Mucosa of stomach (tissue), 1 donor: ENCODE results near the gene C2CD3.

Source experiments
- H3K27me3 ChIP-seq: one replicate; pipeline ENCODE4 v1.7.0; 2013; ENCODE audit warnings: mild to moderate bottlenecking, low read length; ENCODE audit not compliant: control insufficient read depth, insufficient read depth
- H3K36me3 ChIP-seq: one replicate; pipeline ENCODE4 v1.7.0; 2013; ENCODE audit warnings: low read length; ENCODE audit not compliant: control insufficient read depth, insufficient read depth
- H3K4me1 ChIP-seq: one replicate; pipeline ENCODE4 v1.7.0; 2013; ENCODE audit warnings: mild to moderate bottlenecking, low read length; ENCODE audit not compliant: control insufficient read depth, insufficient read depth
- H3K4me3 ChIP-seq: one replicate; pipeline ENCODE4 v1.7.0; 2013; ENCODE audit warnings: low read length
- H3K9ac ChIP-seq: one replicate; pipeline ENCODE4 v1.7.0; 2013; ENCODE audit warnings: mild to moderate bottlenecking, low read length, moderate library complexity
- H3K9me3 ChIP-seq: one replicate; pipeline ENCODE4 v1.7.0; 2013; ENCODE audit warnings: mild to moderate bottlenecking, low read length, moderate library complexity; ENCODE audit not compliant: control insufficient read depth
- donor health status: Pancreatic carcinoma.

Gene C2CD3, protein sequence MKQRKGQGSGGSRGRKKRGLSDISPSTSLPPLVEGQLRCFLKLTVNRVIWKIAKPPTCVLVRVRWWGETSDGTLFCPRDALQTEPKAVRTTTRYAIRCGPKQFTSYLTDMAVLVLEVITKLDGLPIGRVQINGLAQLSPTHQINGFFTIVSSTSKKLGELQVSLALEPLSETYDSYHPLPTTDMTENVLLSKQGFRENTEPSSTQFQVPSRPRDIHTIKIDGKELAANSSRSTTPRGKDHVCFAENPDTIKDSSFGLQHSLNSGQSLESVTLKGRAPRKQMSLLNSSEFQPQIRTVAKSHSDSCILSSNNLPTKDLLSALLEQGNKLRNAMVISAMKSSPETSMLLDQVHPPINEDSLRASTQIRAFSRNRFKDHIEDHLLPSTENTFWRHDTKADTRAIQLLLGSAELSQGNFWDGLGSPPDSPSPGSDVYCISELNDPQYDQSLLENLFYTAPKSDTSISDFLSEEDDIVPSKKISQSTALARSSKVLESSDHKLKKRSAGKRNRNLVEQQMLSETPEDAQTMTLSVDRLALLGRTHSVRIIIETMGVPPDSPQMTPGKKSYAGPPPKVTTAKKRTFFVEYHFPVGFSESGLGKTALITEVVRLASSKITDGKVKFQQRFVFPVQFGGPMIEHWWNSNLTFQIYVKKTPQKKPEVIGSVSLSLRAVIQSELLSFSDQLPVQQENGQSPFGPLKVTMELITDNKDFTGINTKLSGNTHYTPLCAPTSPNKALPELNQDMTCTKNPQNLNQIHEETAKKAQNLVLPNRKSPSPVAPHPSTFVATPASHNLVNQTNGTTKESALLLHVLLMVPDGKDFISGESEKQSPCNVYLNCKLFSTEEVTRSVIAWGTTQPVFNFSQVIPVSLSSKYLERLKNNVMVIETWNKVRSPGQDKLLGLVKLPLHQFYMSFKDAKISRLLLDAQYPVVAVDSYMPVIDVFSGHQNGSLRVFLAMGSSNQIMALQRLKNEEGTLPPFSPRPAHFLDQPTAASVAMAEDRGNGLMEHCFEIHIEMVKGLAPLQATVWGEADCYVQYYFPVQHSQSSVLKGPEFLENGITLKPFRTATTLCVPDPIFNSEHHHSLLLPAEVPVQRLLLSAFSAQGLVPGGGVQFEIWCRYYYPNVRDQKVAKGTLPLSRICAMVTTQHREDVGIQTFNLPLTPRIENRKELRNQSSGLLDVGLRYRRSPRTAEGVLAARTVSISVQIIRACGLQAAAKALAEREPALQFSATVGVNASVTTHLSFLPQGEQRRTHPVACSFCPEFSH (N-terminal part only)

DNA sequence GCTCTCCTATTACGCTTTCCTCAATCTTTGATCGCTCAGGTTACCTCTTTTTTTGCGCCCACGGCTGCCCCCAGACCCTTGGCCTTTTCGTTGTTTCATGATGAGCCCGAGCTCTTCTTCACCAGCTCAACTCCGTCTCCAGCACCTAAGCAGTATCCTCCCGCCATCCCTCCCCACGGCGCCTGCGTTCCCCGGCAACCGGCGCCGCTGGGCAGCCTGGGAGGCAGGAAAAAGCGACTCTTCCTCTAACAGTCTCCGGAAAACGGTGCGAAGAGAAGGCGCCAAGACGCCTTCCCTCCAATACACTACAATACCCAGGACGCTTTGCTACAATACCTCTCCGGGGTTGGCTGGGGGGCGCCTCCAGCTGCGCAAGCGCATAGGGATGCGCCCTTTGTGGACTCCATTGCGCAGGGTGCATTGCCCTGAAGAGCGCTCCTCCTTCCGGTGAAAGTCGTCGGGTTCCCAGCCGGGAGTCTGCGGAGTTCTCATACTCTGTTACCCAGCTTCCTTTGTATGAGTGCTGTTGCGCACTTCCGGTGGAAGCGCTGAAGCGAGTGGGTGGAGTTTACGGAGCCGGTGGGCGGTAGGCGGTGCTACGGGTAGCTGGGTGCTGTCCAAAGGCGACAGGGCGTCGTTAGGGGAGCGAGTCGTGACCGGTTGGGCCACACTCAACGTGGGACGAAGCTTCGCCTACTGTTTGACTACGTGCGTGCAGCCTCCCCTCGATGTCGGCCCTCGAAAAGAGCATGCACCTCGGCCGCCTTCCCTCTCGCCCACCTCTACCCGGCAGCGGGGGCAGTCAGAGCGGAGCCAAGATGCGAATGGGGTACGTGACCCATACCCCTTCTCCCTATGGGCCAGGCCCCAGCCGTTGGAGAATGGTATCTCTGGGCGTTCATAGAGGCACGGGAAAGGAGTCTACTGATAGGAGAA, at the start of gene C2CD3, which contains the start of gene PPME1:
TSS of gene C2CD3 (minus strand) at position 309 of the 936 bp plus-strand sequence. CDS start at position 99, 210 bp downstream.
TSS of gene PPME1 (plus strand) at position 596 of the 936 bp plus-strand sequence. CDS start at position 729, 133 bp downstream.
- H3K9me3 ChIP-seq, result no peaks in the 10 kb centered on the region
- H3K4me1 ChIP-seq, result peaks cover 15% of the 10 kb centered on the region
- H3K4me3 ChIP-seq, result peak within 1 kb of the TSS; percentile 70
- H3K27me3 ChIP-seq, result no peaks in the 10 kb centered on the region
- no peaks in the 10 kb centered on the region for H3K36me3 ChIP-seq
- H3K9ac ChIP-seq, result peak within 1 kb of the TSS; percentile 86

DNA sequence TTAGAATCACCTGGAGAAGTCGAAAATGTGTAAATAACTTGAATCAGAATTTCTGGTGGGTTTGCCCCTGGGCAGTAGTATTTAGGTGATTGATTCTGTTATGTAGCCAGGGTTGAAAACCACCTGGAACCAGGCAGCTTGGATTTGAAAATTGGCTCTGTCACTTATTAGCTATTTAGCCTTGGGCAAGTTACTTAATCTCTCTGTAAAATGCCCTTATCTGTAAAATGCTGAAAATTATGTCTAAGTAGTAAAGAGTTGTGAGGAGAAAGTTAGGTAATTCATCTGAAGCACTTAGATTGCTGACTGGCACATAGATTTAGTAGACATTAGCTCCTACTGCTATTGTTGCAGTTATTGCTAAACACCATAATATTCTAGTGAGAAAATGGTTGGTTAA, 49.6 kb upstream of the C2CD3 start:
- H3K36me3 ChIP-seq, result no peaks in the 10 kb centered on the region
- no peak overlapping the region for H3K4me3 ChIP-seq
- H3K4me1 ChIP-seq, result no peaks in the 10 kb centered on the region
- H3K9ac ChIP-seq, result no peak overlapping the region
- no peaks in the 10 kb centered on the region for H3K9me3 ChIP-seq
- no peaks in the 10 kb centered on the region for H3K27me3 ChIP-seq

DNA sequence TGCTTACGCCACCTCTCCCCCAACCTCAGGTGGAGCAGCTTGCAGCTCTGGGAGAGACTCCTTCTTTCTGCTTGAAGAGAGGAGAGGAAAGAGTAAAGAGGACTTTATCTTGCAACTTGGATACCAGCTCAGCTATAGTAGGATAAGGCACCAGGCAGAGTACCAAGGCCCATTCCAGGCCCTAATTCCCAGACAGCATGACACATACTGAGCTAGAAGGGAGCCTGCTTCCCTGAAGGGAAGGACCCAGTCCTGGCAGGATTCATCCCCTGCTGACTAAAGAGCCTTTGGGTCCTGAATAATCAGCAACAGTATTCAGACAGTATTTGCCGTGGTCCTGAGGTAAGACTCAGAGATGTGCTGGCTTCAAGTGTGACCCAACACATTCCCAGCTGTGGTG, 41.7 kb upstream of the C2CD3 start:
- no peak overlapping the region for H3K9ac ChIP-seq
- H3K4me1 ChIP-seq, result no peaks in the 10 kb centered on the region
- no peaks in the 10 kb centered on the region for H3K9me3 ChIP-seq
- H3K36me3 ChIP-seq, result no peaks in the 10 kb centered on the region
- no peak overlapping the region for H3K4me3 ChIP-seq
- H3K27me3 ChIP-seq, result no peaks in the 10 kb centered on the region

DNA sequence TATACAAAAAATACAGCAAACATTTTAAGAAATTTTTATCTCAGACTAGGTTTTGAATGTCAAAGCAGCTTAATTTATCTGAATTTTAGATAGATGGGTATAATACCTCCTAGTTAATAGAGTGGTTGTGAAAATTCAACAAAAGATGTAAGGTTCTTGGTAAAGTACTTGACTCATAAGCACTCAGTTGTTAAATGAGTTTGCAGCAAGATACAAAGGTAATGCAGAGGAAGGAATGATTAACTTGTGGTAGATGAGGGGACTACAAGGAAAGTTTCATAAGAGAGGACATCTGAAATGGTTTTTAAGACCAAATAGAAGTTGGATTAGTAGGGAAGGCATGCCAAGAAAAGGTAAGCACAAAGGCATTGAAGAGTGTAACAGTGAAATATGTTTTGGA, 37.7 kb upstream of the C2CD3 start:
- Histone ChIP-seq H3K9ac (no peak overlapping the region), H3K4me1 (no peaks in the 10 kb centered on the region), H3K36me3 (no peaks in the 10 kb centered on the region), H3K9me3 (no peaks in the 10 kb centered on the region), H3K27me3 (no peaks in the 10 kb centered on the region), H3K4me3 (no peak overlapping the region)

DNA sequence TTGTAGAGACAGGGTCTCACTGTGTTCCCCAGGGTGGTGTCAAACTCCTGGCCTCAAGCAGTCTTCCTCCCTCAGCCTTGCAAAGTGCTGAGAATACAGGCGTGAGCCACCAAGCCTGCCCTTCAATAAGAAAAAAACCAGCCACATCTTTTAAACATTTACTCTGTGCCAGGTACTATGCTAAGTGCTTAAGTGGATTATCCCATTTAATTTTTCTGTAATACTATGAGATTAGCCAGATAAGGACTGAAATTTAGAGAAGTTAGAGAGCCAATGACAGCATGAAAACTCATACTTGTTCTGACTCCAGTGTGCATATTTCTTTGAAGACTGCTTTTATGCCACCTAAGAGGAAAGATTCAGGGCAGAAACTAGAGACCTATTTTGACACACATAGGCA, 35.9 kb upstream of the C2CD3 start:
- no peaks in the 10 kb centered on the region for H3K27me3 ChIP-seq
- H3K4me3 ChIP-seq, result no peak overlapping the region
- no peak overlapping the region for H3K9ac ChIP-seq
- H3K36me3 ChIP-seq, result no peaks in the 10 kb centered on the region
- H3K4me1 ChIP-seq, result no peaks in the 10 kb centered on the region
- no peaks in the 10 kb centered on the region for H3K9me3 ChIP-seq

DNA sequence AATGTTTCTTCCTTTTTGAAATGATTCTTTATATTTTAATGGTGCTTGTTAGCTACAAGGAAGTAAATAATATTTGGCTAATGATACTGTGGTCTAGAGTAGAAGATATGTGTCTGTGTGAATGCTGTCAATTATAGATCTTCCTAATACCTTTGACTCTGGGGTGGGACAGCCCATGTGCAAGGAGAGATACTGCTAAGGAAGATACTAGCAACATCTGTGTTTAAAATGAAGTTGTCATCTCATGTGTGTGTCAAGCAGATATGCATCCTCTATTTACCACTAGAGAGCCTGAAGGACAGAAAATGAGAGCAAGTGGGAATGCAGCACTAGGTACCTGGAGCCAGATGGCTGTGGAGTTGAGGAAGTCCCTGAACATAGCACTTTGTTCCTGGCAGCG, 34.4 kb upstream of the C2CD3 start:
- Histone ChIP-seq H3K4me1 (no peaks in the 10 kb centered on the region), H3K9ac (no peak overlapping the region), H3K4me3 (no peak overlapping the region), H3K27me3 (no peaks in the 10 kb centered on the region), H3K36me3 (no peaks in the 10 kb centered on the region), H3K9me3 (no peaks in the 10 kb centered on the region)

DNA sequence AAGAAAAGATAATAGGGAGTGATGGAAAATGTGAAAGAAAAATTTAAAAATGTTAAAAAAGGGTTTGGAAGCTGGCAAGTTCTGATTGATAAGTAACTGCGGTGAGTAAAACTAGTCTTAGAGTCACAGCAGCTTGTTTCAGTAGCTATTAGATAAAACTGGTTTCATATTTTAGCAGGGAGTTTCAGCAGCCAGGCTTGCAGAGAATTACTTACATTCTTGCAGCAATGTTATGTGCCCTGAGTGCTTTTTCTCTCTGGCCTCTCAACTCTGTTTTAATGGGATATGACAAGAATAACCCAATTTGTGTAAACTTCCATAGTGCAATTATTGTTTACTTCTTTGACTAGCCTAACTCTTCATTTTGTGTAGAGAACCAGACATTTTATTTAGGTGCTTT, 33.9 kb upstream of the C2CD3 start:
- H3K4me1 ChIP-seq, result no peaks in the 10 kb centered on the region
- no peaks in the 10 kb centered on the region for H3K9me3 ChIP-seq
- no peak overlapping the region for H3K9ac ChIP-seq
- H3K36me3 ChIP-seq, result no peaks in the 10 kb centered on the region
- no peaks in the 10 kb centered on the region for H3K27me3 ChIP-seq
- H3K4me3 ChIP-seq, result no peak overlapping the region

DNA sequence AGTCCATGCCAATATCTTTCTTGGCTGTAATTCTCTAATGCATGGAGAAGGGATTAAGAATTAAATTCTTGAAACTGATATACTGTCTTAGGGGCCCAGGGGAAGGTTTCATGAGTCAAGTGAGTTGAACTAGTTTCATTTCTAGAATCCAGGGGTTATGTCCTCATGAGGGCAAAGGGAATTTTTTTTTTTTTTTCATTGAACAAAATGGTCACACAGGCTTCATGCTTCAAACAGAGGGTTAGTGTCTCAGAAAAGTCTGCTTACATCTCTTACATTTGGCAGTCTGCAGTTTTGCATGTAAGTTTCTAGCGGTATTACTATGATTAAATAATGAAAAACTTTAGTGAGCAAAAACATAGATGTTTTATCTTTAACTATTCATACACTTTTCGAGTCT, 33.2 kb upstream of the C2CD3 start:
- Histone ChIP-seq H3K4me3 (no peak overlapping the region), H3K9ac (no peak overlapping the region), H3K9me3 (no peaks in the 10 kb centered on the region), H3K4me1 (no peaks in the 10 kb centered on the region), H3K36me3 (no peaks in the 10 kb centered on the region), H3K27me3 (no peaks in the 10 kb centered on the region)

DNA sequence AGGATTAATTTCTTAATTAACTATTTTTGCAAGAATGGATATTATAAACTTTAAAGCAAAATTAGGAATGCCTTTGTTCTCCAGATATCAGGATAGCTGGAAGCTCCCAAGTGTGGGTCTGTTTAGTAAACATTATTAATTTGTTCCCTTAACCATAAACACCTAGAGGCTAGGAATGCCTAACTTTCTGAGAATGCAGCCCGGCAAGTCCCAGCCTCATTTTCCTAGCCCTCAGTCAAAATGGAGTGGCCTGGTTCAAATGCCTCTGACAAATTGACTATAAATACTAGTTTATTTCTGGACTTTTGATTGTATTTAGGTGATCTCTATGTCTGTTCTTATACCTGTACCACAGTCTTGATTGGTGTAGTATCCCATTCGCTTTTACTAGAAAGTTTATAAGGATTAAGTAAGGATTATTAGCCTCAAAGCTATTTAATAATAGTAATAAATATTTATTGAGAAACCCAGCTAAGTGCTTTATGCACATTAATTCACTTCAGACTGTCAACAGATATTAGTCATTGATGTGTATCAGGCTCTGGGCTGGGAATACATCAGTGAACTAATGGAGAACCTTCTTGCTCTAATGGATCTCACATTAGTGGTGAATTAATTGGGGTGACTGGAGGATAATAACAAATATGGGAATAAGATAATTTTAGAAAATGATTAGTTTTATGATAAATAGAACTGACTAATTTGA, 26.1 kb upstream of the C2CD3 start:
- Histone ChIP-seq H3K9me3 (no peaks in the 10 kb centered on the region), H3K4me1 (no peaks in the 10 kb centered on the region), H3K4me3 (no peak overlapping the region), H3K36me3 (no peaks in the 10 kb centered on the region), H3K27me3 (no peaks in the 10 kb centered on the region), H3K9ac (no peak overlapping the region)

DNA sequence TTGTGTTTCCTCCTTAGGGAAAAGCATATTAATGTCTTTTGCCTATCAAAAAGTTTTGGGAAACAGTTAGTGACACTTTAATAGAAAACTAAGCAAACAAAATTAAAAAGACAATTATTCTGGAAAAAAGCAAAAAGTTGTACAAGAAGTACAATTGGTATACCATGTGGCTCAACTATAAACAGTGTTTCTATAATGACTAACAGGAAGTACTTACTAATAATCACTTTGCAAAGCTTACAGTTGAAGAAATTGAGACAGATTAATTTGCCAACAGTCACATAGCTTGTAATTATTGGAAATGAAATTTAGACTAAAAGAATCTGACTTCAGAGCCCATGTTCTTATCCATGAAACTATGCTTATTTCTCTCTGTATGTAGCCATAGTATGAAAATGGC, 25.0 kb upstream of the C2CD3 start:
- Histone ChIP-seq H3K27me3 (no peaks in the 10 kb centered on the region), H3K4me1 (no peaks in the 10 kb centered on the region), H3K9me3 (no peaks in the 10 kb centered on the region)

More for the DNA sequence above, 25.0 kb upstream of the C2CD3 start:
- Histone ChIP-seq H3K9ac (no peak overlapping the region), H3K36me3 (no peaks in the 10 kb centered on the region), H3K4me3 (no peak overlapping the region)
